Astrocyte (in vitro differentiated cells and primary cell): ENCODE data around the gene LRCH1. TPM values are rescaled to one million over a fixed set of nuclear protein-coding genes. Genes with fewer than 3 reads are reported as not detected.
A peak's percentile ranks its signal among the peaks of the same experiment; 100 is the strongest.

Source experiments
- DNase-seq: peaks from one replicate; pipeline ENCODE4 v3.0.0-alpha.2; 2010; ENCODE audit warnings: low read depth
- FAIRE-seq: peaks from 2 replicates; lab custom pipeline; 2011; peaks lifted over from hg19 to GRCh38; lab: Jason Lieb, UNC
- H2AFZ ChIP-seq: 2 replicates; pipeline ENCODE4 v1.6.0; 2012; ENCODE audit warnings: low read depth, low read length, inconsistent platforms
- H3K27ac ChIP-seq: 2 replicates; pipeline ENCODE4 v1.5.1; 2011; ENCODE audit warnings: low read depth, low read length, inconsistent platforms
- H3K27me3 ChIP-seq: 2 replicates; pipeline ENCODE4 v1.6.0; 2011; ENCODE audit warnings: low read length, inconsistent platforms; ENCODE audit not compliant: insufficient read depth
- H3K36me3 ChIP-seq: 2 replicates; pipeline ENCODE4 v1.5.1; 2011; ENCODE audit warnings: low read length, inconsistent platforms; ENCODE audit not compliant: insufficient read depth
- H3K4me1 ChIP-seq: 2 replicates; pipeline ENCODE4 v1.5.1; 2011; ENCODE audit warnings: low read length, inconsistent platforms; ENCODE audit not compliant: insufficient read depth
- H3K4me2 ChIP-seq: 2 replicates; pipeline ENCODE4 v1.6.0; 2012; ENCODE audit warnings: low read length, inconsistent platforms
- H3K4me3 ChIP-seq: 2 replicates; pipeline ENCODE4 v1.5.1; 2011; ENCODE audit warnings: low read depth, mild to moderate bottlenecking, low read length, inconsistent platforms; ENCODE audit not compliant: insufficient read depth
- H3K79me2 ChIP-seq: 2 replicates; pipeline ENCODE4 v1.6.0; 2012; ENCODE audit warnings: mild to moderate bottlenecking, low read length, inconsistent platforms; ENCODE audit not compliant: insufficient read depth
- H3K9ac ChIP-seq: 2 replicates; pipeline ENCODE4 v1.6.0; 2012; ENCODE audit warnings: mild to moderate bottlenecking, low read length, inconsistent platforms
- H3K9me3 ChIP-seq: 2 replicates; pipeline ENCODE4 v1.5.1; 2012; ENCODE audit warnings: low read depth, mild to moderate bottlenecking, low read length, inconsistent platforms; ENCODE audit not compliant: insufficient read depth
- H4K20me1 ChIP-seq: 2 replicates; pipeline ENCODE4 v1.6.0; 2012; ENCODE audit warnings: low read length, inconsistent platforms; ENCODE audit not compliant: insufficient read depth
- H3K27ac Mint-ChIP-seq: one replicate; pipeline ENCODE4 v1.8.0; 2021; ENCODE audit warnings: mild to moderate bottlenecking, mixed read lengths; ENCODE audit not compliant: unreplicated experiment
- H3K27me3 Mint-ChIP-seq: one replicate; pipeline ENCODE4 v1.8.0; 2021; ENCODE audit warnings: low read depth, mixed read lengths; ENCODE audit not compliant: unreplicated experiment
- H3K36me3 Mint-ChIP-seq: one replicate; pipeline ENCODE4 v1.8.0; 2021; ENCODE audit warnings: low read depth, mixed read lengths; ENCODE audit not compliant: unreplicated experiment
- H3K4me1 Mint-ChIP-seq: one replicate; pipeline ENCODE4 v1.8.0; 2021; ENCODE audit warnings: low read depth, mixed read lengths; ENCODE audit not compliant: unreplicated experiment
- H3K4me3 Mint-ChIP-seq: one replicate; pipeline ENCODE4 v1.8.0; 2021; ENCODE audit warnings: mild to moderate bottlenecking, moderate library complexity, mixed read lengths; ENCODE audit not compliant: unreplicated experiment
- H3K9me3 Mint-ChIP-seq: one replicate; pipeline ENCODE4 v1.8.0; 2021; ENCODE audit warnings: mild to moderate bottlenecking, mixed read lengths; ENCODE audit not compliant: unreplicated experiment
- CTCF ChIP-seq: IDR thresholded peaks from 2 replicates; pipeline ENCODE4 v1.5.1; 2011; ENCODE audit warnings: low read depth, mild to moderate bottlenecking, inconsistent platforms, low read length, moderate library complexity; ENCODE audit not compliant: insufficient read depth
- EZH2 ChIP-seq: IDR thresholded peaks from 2 replicates; pipeline ENCODE4 v1.6.1; 2012; ENCODE audit warnings: mild to moderate bottlenecking, low read length, inconsistent platforms; ENCODE audit not compliant: insufficient read depth
- total RNA-seq: library from RNA; stranded (reverse); gene quantifications from 2 replicates; pipeline ENCODE4 v1.2.1, GENCODE V29; 2021

The LRCH1 gene
- total RNA-seq, 1 donor from 2014 or later: 17.7 TPM

- Histone ChIP-seq H3K27me3 (no peaks in the 10 kb centered on the region), H3K27ac (no peak overlapping the region), H3K4me3 (no peak overlapping the region), H3K9me3 (no peaks in the 10 kb centered on the region), H4K20me1 (peaks cover 19% of the 10 kb centered on the region), H2AFZ (no peak overlapping the region), H3K4me1 (no peaks in the 10 kb centered on the region), H3K36me3 (peaks cover 4% of the 10 kb centered on the region), H3K4me2 (no peak overlapping the region), H3K79me2 (peaks cover 5% of the 10 kb centered on the region), H3K9ac (no peak overlapping the region)
- Mint-ChIP-seq H3K27me3 (no peaks in the 10 kb centered on the region), H3K4me3 (peak overlapping the region; percentile 52), H3K9me3 (no peaks in the 10 kb centered on the region), H3K4me1 (peaks cover 36% of the 10 kb centered on the region), H3K27ac (peak overlapping the region; percentile 59), H3K36me3 (peaks cover 8% of the 10 kb centered on the region)
- DNase-seq (no peak), FAIRE-seq (no peak)
- TF ChIP-seq EZH2: no peak
- TF ChIP-seq CTCF: no peak
These were observed 132.2 kb downstream of the LRCH1 start for GRCh38 chr13:46685006-46685730.

- Histone ChIP-seq H3K9ac (no peak overlapping the region), H3K79me2 (peaks cover 3% of the 10 kb centered on the region), H3K4me1 (no peaks in the 10 kb centered on the region), H3K4me2 (no peak overlapping the region), H3K4me3 (no peak overlapping the region), H4K20me1 (peaks cover 10% of the 10 kb centered on the region), H3K9me3 (no peaks in the 10 kb centered on the region), H3K36me3 (peaks cover 4% of the 10 kb centered on the region), H3K27ac (no peak overlapping the region), H3K27me3 (no peaks in the 10 kb centered on the region), H2AFZ (no peak overlapping the region)
- DNase-seq (no peak), FAIRE-seq (no peak)
- Mint-ChIP-seq H3K36me3 (peaks cover 8% of the 10 kb centered on the region), H3K9me3 (no peaks in the 10 kb centered on the region), H3K27ac (no peak overlapping the region), H3K4me1 (peaks cover 36% of the 10 kb centered on the region), H3K4me3 (no peak overlapping the region), H3K27me3 (no peaks in the 10 kb centered on the region)
- TF ChIP-seq EZH2: no peak
- no peak for TF ChIP-seq CTCF
These were observed 133.2 kb downstream of the LRCH1 start for GRCh38 chr13:46686171-46686570.

- no peak overlapping the region for H3K9ac ChIP-seq
- H3K9me3 ChIP-seq: no peaks in the 10 kb centered on the region
- FAIRE-seq (no peak), DNase-seq (peak; percentile 34)
- Mint-ChIP-seq H3K36me3 (peaks cover 19% of the 10 kb centered on the region), H3K27ac (no peak overlapping the region), H3K4me1 (peaks cover 36% of the 10 kb centered on the region), H3K4me3 (no peak overlapping the region), H3K9me3 (no peaks in the 10 kb centered on the region), H3K27me3 (no peaks in the 10 kb centered on the region)
- H3K4me1 ChIP-seq: no peaks in the 10 kb centered on the region
- no peak overlapping the region for H3K27ac ChIP-seq
- peaks cover 4% of the 10 kb centered on the region for H3K36me3 ChIP-seq
- H3K27me3 ChIP-seq: no peaks in the 10 kb centered on the region
- no peak overlapping the region for H3K4me2 ChIP-seq
- TF ChIP-seq EZH2: no peak
- no peak for TF ChIP-seq CTCF
- H3K79me2 ChIP-seq: no peaks in the 10 kb centered on the region
- no peak overlapping the region for H2AFZ ChIP-seq
- no peak overlapping the region for H3K4me3 ChIP-seq
- H4K20me1 ChIP-seq: peaks cover 10% of the 10 kb centered on the region
These were observed 134.8 kb downstream of the LRCH1 start for GRCh38 chr13:46687810-46688209.
